SU-DHL-6 (cell line): ENCODE data around the gene CCR7.

Source experiments
- H2AFZ ChIP-seq: fragments of 200-600 bp; sonication (generic); 2 replicates; pipeline ENCODE4 v1.6.1; 2014; ENCODE audit warnings: low read depth, mild to moderate bottlenecking, moderate library complexity, mixed read lengths, antibody characterized with exemption, low read length; ENCODE audit not compliant: severe bottlenecking
- H3F3A ChIP-seq: fragments of 200-600 bp; shearing (Covaris generic); 2 replicates; pipeline ENCODE4 v1.6.0; 2016; ENCODE audit warnings: antibody characterized with exemption, mild to moderate bottlenecking; ENCODE audit not compliant: insufficient read depth
- H3K27ac ChIP-seq: fragments of 200-600 bp; sonication (generic); 2 replicates; pipeline ENCODE4 v1.5.1; 2016; ENCODE audit warnings: low read depth, mild to moderate bottlenecking, low read length, moderate library complexity, mixed read lengths
- H3K27me3 ChIP-seq: fragments of 200-600 bp; sonication (generic), shearing (Covaris generic); 2 replicates; pipeline ENCODE4 v1.6.0; 2014; ENCODE audit warnings: mild to moderate bottlenecking, low read length
- H3K36me3 ChIP-seq: fragments of 200-600 bp; sonication (generic); 2 replicates; pipeline ENCODE4 v1.6.1; 2014; ENCODE audit warnings: mild to moderate bottlenecking, low read length, mixed read lengths
- H3K4me2 ChIP-seq: fragments of 300-600, 200-600 bp; shearing (Covaris generic), sonication (generic); 2 replicates; pipeline ENCODE4 v1.6.0; 2014; ENCODE audit warnings: low read length, low read depth, mild to moderate bottlenecking; ENCODE audit not compliant: poor library complexity, severe bottlenecking
- H3K4me3 ChIP-seq: fragments of 200-600 bp; sonication (generic); 2 replicates; pipeline ENCODE4 v1.5.1; 2014; ENCODE audit warnings: antibody characterized with exemption, low read length, mild to moderate bottlenecking, mixed read lengths; ENCODE audit not compliant: insufficient read depth, poor library complexity, severe bottlenecking
- H3K79me2 ChIP-seq: fragments of 200-600 bp; sonication (generic); 2 replicates; pipeline ENCODE4 v1.6.1; 2014; ENCODE audit warnings: mild to moderate bottlenecking, low read length, moderate library complexity; ENCODE audit not compliant: insufficient read depth
- H3K9ac ChIP-seq: fragments of 200-600 bp; sonication (generic); 2 replicates; pipeline ENCODE4 v1.7.0; 2014; ENCODE audit warnings: mild to moderate bottlenecking, low read length
- H3K9me2 ChIP-seq: fragments of 200-600 bp; sonication (generic); replicated peaks from 2 replicates; pipeline ENCODE4 v1.6.1; 2014; ENCODE audit warnings: low read length; ENCODE audit not compliant: insufficient read depth
- H3K9me3 ChIP-seq: fragments of 200-600 bp; sonication (generic); 2 replicates; pipeline ENCODE4 v1.6.1; 2014; ENCODE audit warnings: low read length, mixed read lengths; ENCODE audit not compliant: insufficient read depth
- H4K20me1 ChIP-seq: fragments of 200-600 bp; sonication (generic); 2 replicates; pipeline ENCODE4 v1.6.1; 2014; ENCODE audit warnings: low read depth, mild to moderate bottlenecking, antibody characterized with exemption, low read length, moderate library complexity, mixed read lengths
- EZH2phosphoT487 ChIP-seq: fragments of 200-600 bp; sonication (generic), shearing (Covaris generic); conservative IDR thresholded peaks from 2 replicates; pipeline ENCODE4 v1.6.1; 2018; ENCODE audit warnings: mild to moderate bottlenecking, antibody characterized with exemption, low read length, moderate library complexity, mixed read lengths
- TF ChIP-seq, protein P1 (sequence below): fragments of 200-600 bp; sonication (generic); IDR thresholded peaks from one replicate; pipeline ENCODE4 v1.5.1; 2017; ENCODE audit warnings: antibody characterized with exemption, mild to moderate bottlenecking, low read length, moderate library complexity; ENCODE audit not compliant: insufficient read depth, poor library complexity, severe bottlenecking

Gene CCR7

DNA sequence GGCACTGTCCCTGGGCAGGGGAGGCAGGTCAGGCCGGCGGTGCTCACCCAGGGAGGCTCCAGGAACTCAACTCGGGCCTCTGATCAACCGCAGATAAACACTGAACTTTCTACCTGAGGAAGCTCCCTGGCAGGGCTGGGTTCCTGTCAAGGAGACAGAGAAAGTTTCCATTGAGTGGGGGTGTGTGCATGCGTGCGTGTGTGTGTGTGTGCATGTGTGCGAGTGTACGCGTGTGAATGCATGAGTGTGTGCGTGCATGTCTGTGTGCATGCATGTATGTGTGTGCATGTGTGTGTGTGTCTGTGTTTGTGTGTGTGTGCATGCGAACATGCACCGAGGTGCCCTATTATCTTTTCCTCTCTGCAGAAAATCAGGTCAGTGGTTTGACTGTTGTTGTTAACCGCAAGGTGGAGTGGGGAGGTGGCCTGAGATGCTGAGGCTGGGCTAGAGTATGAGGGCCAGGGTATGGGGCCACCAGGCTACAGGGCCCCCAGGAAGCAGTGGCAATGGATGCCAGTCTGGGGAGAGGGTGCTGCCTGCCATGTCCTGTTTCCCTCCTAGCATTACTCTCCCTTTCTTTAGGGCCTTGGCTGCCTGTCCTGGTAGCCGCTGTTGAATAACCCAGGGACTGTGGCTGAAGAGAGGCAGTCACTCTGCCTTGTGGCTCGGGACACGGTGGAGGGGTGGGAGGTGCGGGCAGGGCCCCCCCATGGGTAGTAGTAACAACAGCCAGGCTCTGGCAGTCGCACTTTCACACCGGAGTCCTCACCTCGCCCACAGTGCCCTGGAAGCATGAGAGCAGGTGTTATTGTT lies 24.0 kb downstream of the CCR7 start:
- H3K4me2 ChIP-seq, result no peak overlapping the region
- no peaks in the 10 kb centered on the region for H4K20me1 ChIP-seq
- no peak overlapping the region for H3K4me3 ChIP-seq
- H2AFZ ChIP-seq, result no peak overlapping the region
- no peaks in the 10 kb centered on the region for H3K9me3 ChIP-seq
- no peaks in the 10 kb centered on the region for H3K36me3 ChIP-seq
- no peaks in the 10 kb centered on the region for H3K9me2 ChIP-seq
- TF ChIP-seq EZH2phosphoT487, result no peak
- TF ChIP-seq, protein P1, sequence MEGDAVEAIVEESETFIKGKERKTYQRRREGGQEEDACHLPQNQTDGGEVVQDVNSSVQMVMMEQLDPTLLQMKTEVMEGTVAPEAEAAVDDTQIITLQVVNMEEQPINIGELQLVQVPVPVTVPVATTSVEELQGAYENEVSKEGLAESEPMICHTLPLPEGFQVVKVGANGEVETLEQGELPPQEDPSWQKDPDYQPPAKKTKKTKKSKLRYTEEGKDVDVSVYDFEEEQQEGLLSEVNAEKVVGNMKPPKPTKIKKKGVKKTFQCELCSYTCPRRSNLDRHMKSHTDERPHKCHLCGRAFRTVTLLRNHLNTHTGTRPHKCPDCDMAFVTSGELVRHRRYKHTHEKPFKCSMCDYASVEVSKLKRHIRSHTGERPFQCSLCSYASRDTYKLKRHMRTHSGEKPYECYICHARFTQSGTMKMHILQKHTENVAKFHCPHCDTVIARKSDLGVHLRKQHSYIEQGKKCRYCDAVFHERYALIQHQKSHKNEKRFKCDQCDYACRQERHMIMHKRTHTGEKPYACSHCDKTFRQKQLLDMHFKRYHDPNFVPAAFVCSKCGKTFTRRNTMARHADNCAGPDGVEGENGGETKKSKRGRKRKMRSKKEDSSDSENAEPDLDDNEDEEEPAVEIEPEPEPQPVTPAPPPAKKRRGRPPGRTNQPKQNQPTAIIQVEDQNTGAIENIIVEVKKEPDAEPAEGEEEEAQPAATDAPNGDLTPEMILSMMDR, result no peak
- H3K27ac ChIP-seq, result no peak overlapping the region
- no peaks in the 10 kb centered on the region for H3K79me2 ChIP-seq
- H3K27me3 ChIP-seq, result no peaks in the 10 kb centered on the region
- no peak overlapping the region for H3K9ac ChIP-seq
- H3F3A ChIP-seq, result no peaks in the 10 kb centered on the region

DNA sequence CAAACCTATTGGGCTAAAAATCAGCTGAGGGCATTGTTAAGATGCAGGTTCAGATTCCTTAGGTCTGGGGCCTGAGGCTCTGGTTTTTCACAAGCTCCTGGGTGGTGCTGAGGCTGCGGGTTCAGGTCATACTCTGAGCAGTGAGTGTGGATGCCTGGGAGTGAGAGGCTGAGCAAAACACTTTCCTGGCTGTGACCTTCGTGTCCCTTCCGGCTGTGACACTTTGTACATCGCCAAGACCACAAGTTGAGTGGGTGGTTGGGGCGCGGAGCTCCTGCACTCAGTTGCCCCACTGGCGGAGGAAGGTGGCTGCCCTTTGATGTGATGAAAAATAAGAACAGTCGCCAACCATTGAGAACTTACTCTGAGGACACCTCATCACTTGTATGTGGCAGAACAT lies 24.8 kb downstream of the CCR7 start:
- Histone ChIP-seq H2AFZ (no peak overlapping the region), H3K79me2 (no peaks in the 10 kb centered on the region), H4K20me1 (no peaks in the 10 kb centered on the region), H3K27me3 (no peaks in the 10 kb centered on the region), H3K4me2 (no peak overlapping the region), H3F3A (no peaks in the 10 kb centered on the region), H3K27ac (no peak overlapping the region), H3K36me3 (no peaks in the 10 kb centered on the region), H3K9me3 (no peaks in the 10 kb centered on the region), H3K9me2 (no peaks in the 10 kb centered on the region), H3K9ac (no peak overlapping the region), H3K4me3 (no peak overlapping the region)
- TF ChIP-seq, protein P1, result no peak

DNA sequence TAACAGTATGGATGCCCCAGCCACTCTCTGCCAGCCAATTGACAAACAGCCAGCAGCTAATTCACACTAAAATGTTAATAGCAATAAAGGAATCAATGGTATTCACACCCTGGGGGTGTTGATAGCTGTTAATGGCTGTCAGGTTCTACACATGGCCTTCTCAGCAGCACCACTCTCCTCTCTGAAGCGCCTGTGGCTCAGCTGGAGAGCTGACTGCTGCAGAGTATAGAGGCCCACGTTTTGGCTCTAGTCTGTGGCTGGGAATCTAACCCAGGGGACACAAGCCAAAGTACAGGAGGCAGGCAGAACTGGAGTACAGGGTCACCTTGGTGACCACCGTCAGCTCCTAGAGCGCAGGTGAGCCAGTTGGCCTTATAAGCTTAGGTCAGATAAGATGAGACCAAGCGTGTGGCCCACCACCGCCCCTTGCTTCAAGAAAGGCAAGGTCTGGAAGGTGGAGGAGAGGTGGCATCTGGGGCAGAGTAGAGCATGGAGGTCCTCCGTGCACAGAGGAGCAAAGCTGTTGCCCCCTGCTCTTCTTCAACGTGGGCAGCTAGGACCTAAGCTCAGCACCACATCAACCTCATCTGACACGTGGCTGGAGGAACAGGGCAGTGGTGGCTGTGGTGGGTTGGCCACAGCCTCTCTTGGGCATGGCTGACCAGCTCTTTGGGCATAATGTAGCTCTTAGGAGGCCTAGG lies 25.4 kb downstream of the CCR7 start:
- Histone ChIP-seq H3F3A (no peaks in the 10 kb centered on the region), H4K20me1 (no peaks in the 10 kb centered on the region), H2AFZ (no peak overlapping the region), H3K4me2 (no peak overlapping the region), H3K9me2 (no peaks in the 10 kb centered on the region), H3K4me3 (no peak overlapping the region), H3K27ac (no peak overlapping the region), H3K36me3 (no peaks in the 10 kb centered on the region), H3K27me3 (no peaks in the 10 kb centered on the region), H3K9me3 (no peaks in the 10 kb centered on the region), H3K9ac (no peak overlapping the region), H3K79me2 (no peaks in the 10 kb centered on the region)
- TF ChIP-seq, protein P1, result no peak
- no peak for TF ChIP-seq EZH2phosphoT487
